B cell (primary cell): ENCODE results near the gene HLA-DRB1. TPM values are rescaled to one million over a fixed set of nuclear protein-coding genes. Genes with fewer than 3 reads are reported as not detected.
A peak's percentile ranks its signal among the peaks of the same experiment; 100 is the strongest.

ENCODE experiments used
- ATAC-seq: fragments of 200-7000 bp; cut with Tn5 transposase; one replicate; pipeline ENCODE4 v1.10.0; 2021; ENCODE audit warnings: low read depth, mild to moderate bottlenecking, moderate number of reproducible peaks, moderate library complexity
- CTCF ChIA-PET: fragments of 350-600 bp; sonication (Branson Sonifier 250); formaldehyde crosslinking; loops from one replicate; lab custom pipeline; 2021; ENCODE audit warnings: antibody characterized with exemption, inconsistent platforms; lab: Charles Lee
- POLR2A ChIA-PET: fragments of 350-600 bp; sonication (Branson Sonifier 250); formaldehyde crosslinking; loops from one replicate; lab custom pipeline; 2021; ENCODE audit warnings: antibody characterized with exemption; lab: Charles Lee
- DNase-seq: peaks from one replicate; pipeline ENCODE4 v3.0.0; 2013
- H2AFZ ChIP-seq: 2 replicates; pipeline ENCODE4 v1.6.1; 2012; ENCODE audit warnings: mild to moderate bottlenecking, low read depth, low read length; ENCODE audit not compliant: insufficient read depth, poor library complexity, severe bottlenecking
- H3K27ac ChIP-seq, 2 donors: 1 replicate in 1 of 2; 2 replicates in 1 of 2; pipeline ENCODE4 v1.5.1; 2012 to 2013; ENCODE audit warnings: low read length in 2 of 2, mild to moderate bottlenecking in 2 of 2, moderate library complexity in 1 of 2
- H3K27me3 ChIP-seq, 4 experiments: fragments of 200-600 bp in 1 of 4; sonication (generic) in 1 of 4; replicated peaks in 1 of 4; 1 replicate in 2 of 4; 2 replicates in 2 of 4; pipeline versions ENCODE4 v1.6.1 to v1.7.0; 2013 to 2016; ENCODE audit warnings: low read length in 3 of 4, mild to moderate bottlenecking in 2 of 4, mixed read lengths in 1 of 4, moderate library complexity in 1 of 4; ENCODE audit not compliant: insufficient read depth in 4 of 4, control insufficient read depth in 3 of 4; ENCODE audit errors: control extremely low read depth in 1 of 4
- H3K36me3 ChIP-seq, 2 experiments: replicated peaks in 1 of 2; 1 replicate in 1 of 2; 2 replicates in 1 of 2; pipeline versions ENCODE4 v1.6.1 to v1.7.1; 2013; ENCODE audit warnings: low read length in 1 of 2; ENCODE audit not compliant: insufficient read depth in 2 of 2, control insufficient read depth in 1 of 2; ENCODE audit errors: control extremely low read depth in 1 of 2, extremely low read depth in 1 of 2
- H3K4me1 ChIP-seq, 2 donors: fragments of 200-600 bp in 1 of 2; sonication (generic) in 1 of 2; 1 replicate in 1 of 2; 2 replicates in 1 of 2; pipeline versions ENCODE4 v1.5.1 to v1.6.1; 2013 to 2017; ENCODE audit warnings: low read length in 2 of 2; ENCODE audit not compliant: control insufficient read depth in 2 of 2, insufficient read depth in 2 of 2
- H3K4me2 ChIP-seq: replicated peaks from 2 replicates; pipeline ENCODE3; 2012; ENCODE audit warnings: mild to moderate bottlenecking, low read depth, low read length; ENCODE audit not compliant: poor library complexity, severe bottlenecking
- H3K4me3 ChIP-seq, 5 experiments: fragments of 200-600 bp in 1 of 5; sonication (generic) in 1 of 5; 1 replicate in 3 of 5; 2 replicates in 2 of 5; pipeline versions ENCODE4 v1.5.1 to v1.7.0; 2011 to 2016; ENCODE audit warnings: low read length in 4 of 5, mild to moderate bottlenecking in 4 of 5, low read depth in 2 of 5, control low read depth in 1 of 5, moderate library complexity in 1 of 5; ENCODE audit not compliant: insufficient read depth in 1 of 5; ENCODE audit errors: control extremely low read depth in 1 of 5, extremely low read depth in 1 of 5
- H3K79me2 ChIP-seq: fragments of 200-600 bp; sonication (generic); one replicate; pipeline ENCODE4 v1.6.0; 2016; ENCODE audit warnings: low read length; ENCODE audit not compliant: control insufficient read depth, insufficient read depth
- H3K9ac ChIP-seq: fragments of 200-600 bp; sonication (generic); 2 replicates; pipeline ENCODE4 v1.6.1; 2017; ENCODE audit warnings: mild to moderate bottlenecking, low read length, moderate library complexity
- H3K9me3 ChIP-seq, 3 donors: one replicate each; pipeline versions ENCODE4 v1.6.1 to v1.7.1; 2013; ENCODE audit warnings: low read length in 2 of 3; ENCODE audit not compliant: control insufficient read depth in 2 of 3, insufficient read depth in 1 of 3; ENCODE audit errors: control extremely low read depth in 1 of 3
- H4K20me1 ChIP-seq: 2 replicates; pipeline ENCODE4 v1.6.0; 2012; ENCODE audit warnings: mild to moderate bottlenecking, low read length; ENCODE audit not compliant: insufficient read depth, control insufficient read depth, poor library complexity, severe bottlenecking
- H3K27ac Mint-ChIP-seq: one replicate; pipeline ENCODE4 v1.8.0; 2021; ENCODE audit warnings: mixed read lengths
- H3K27me3 Mint-ChIP-seq: one replicate; pipeline ENCODE4 v1.8.0; 2021; ENCODE audit warnings: mixed read lengths
- H3K4me1 Mint-ChIP-seq: one replicate; pipeline ENCODE4 v1.8.0; 2021; ENCODE audit warnings: mixed read lengths
- H3K4me3 Mint-ChIP-seq: one replicate; pipeline ENCODE4 v1.8.0; 2021; ENCODE audit warnings: mixed read lengths
- H3K9me3 Mint-ChIP-seq: one replicate; pipeline ENCODE4 v1.8.0; 2022; ENCODE audit warnings: mixed read lengths; ENCODE audit not compliant: insufficient read depth
- EZH2 ChIP-seq: IDR thresholded peaks from 2 replicates; pipeline ENCODE4 v1.6.1; 2012; ENCODE audit warnings: borderline replicate concordance, low read depth, mild to moderate bottlenecking, moderate library complexity, low read length; ENCODE audit not compliant: insufficient read depth, poor library complexity, severe bottlenecking
- WGBS: methylation state at CpG from one replicate; pipeline ENCODE4 v1.1.5; 2013; ENCODE audit warnings: missing lambda C conversion rate; ENCODE audit not compliant: insufficient coverage; 5-methylcytosine and 5-hydroxymethylcytosine counted together
- intact Hi-C: fragments of 100-400 bp; cut with micrococcal nuclease; formaldehyde crosslinking; loops from one replicate; pipeline ENCODE4 v1.10.0; 2022
- polyA plus RNA-seq: library from polyadenylated mRNA; depleted of rRNA; stranded (reverse); fragments of >200 nt; gene quantifications from 2 replicates; pipeline ENCODE4 v1.2.3, GENCODE V29; 2012
- total RNA-seq, 2 donors: library from RNA; stranded (reverse); fragments of 120-200 nt in 1 of 2; gene quantifications; 1 replicate in 1 of 2; 2 replicates in 1 of 2; pipeline versions ENCODE4 v1.2.3 to v1.2.4, GENCODE V29; 2013 to 2022
- TF ChIP-seq, protein P1 (sequence below): fragments of 200-600 bp; IDR thresholded peaks from one replicate; pipeline ENCODE4 v1.8.0; 2022; ENCODE audit warnings: antibody characterized with exemption, mild to moderate bottlenecking

The HLA-DRB1 gene
- total and polyA plus RNA-seq, 2 donors (not counting 1 experiment from before 2014, with no cell fraction given) = 559 to 1,240 TPM

DNA sequence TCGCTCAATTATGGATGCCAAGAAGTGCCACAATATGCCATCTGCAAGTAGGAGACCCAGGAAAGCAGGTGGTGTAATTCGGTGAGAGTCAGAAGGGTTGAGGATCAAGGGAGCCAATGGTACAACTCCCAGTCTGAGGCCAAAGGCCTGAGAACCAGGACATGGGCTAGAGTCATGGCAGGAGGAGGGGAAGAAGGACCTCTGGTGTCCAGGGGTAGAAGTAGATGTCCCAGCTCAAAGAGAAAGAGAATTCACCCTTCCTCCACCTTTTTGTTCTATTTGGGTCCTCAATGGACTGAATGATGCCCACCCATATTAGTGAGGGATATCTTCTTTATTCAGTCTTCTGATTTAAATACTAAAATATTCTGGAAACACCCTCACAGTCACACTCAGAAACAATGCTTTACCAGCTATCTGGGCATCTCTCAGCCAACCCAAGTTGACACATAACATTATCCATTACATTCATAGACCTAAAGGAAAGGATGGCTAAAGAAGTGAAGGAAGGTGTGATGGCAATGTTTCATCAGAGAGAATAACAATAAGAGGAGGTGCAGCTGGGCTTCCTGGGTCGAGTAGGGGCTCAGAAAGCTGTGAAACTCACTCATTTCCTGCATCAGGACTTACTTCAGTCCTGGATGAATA, 26.4 kb upstream of the HLA-DRB1 start:
- POLR2A ChIA-PET = interaction anchor here (0.6 to 1.9 kb wide), 4 partner anchors 12 to 423 kb away, joined by 3 to 5 read pairs (median 4); partner anchors contain the start of gene GPSM3
- H3K4me3 Mint-ChIP-seq = peak overlapping the region; percentile 13

More for the DNA sequence above, 26.4 kb upstream of the HLA-DRB1 start:
- CTCF ChIA-PET = interaction anchor here (0.8 kb wide), 1 partner anchor 84 kb away, joined by 3 read pairs; no protein-coding TSS in a partner anchor
- H3K4me1 ChIP-seq = peaks cover 21 to 25% of the 10 kb centered on the region in 2 donors
- Mint-ChIP-seq H3K27me3 (no peaks in the 10 kb centered on the region), H3K27ac (peak overlapping the region; percentile 93), H3K4me1 (peaks cover 55% of the 10 kb centered on the region), H3K9me3 (peaks cover 8% of the 10 kb centered on the region)
- H3K36me3 ChIP-seq = no peaks in the 10 kb centered on the region
- 60% methylated on average over 2 of the region's 3 CpGs for WGBS
- no peak overlapping the region for H3K4me3 ChIP-seq
- peak overlapping the region; percentile 6 to 19 for H3K27ac ChIP-seq
- H3K4me2 ChIP-seq = no peak overlapping the region
- H3K9me3 ChIP-seq = peaks cover 3 to 14% (median 5%) of the 10 kb centered on the region in 3 donors
- H3K9ac ChIP-seq = no peak overlapping the region
- H2AFZ ChIP-seq = no peak overlapping the region
- no peaks in the 10 kb centered on the region for H3K27me3 ChIP-seq
- ATAC-seq (no peak), DNase-seq (no peak)
- H4K20me1 ChIP-seq = no peaks in the 10 kb centered on the region
- intact Hi-C loops = no loop called here
- peaks cover 47% of the 10 kb centered on the region for H3K79me2 ChIP-seq
- TF ChIP-seq, protein P1, sequence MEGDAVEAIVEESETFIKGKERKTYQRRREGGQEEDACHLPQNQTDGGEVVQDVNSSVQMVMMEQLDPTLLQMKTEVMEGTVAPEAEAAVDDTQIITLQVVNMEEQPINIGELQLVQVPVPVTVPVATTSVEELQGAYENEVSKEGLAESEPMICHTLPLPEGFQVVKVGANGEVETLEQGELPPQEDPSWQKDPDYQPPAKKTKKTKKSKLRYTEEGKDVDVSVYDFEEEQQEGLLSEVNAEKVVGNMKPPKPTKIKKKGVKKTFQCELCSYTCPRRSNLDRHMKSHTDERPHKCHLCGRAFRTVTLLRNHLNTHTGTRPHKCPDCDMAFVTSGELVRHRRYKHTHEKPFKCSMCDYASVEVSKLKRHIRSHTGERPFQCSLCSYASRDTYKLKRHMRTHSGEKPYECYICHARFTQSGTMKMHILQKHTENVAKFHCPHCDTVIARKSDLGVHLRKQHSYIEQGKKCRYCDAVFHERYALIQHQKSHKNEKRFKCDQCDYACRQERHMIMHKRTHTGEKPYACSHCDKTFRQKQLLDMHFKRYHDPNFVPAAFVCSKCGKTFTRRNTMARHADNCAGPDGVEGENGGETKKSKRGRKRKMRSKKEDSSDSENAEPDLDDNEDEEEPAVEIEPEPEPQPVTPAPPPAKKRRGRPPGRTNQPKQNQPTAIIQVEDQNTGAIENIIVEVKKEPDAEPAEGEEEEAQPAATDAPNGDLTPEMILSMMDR = no peak
- TF ChIP-seq EZH2 = no peak
